GM21825 (cell line): Measurements from ENCODE around the gene CAMTA1.

Experiments
- ATAC-seq: cut with Tn5 transposase; IDR thresholded peaks from one replicate; pipeline ENCODE4 v1.9.1; 2021; ENCODE audit warnings: mild to moderate bottlenecking, moderate library complexity; ENCODE audit not compliant: unreplicated experiment

Gene CAMTA1

DNA sequence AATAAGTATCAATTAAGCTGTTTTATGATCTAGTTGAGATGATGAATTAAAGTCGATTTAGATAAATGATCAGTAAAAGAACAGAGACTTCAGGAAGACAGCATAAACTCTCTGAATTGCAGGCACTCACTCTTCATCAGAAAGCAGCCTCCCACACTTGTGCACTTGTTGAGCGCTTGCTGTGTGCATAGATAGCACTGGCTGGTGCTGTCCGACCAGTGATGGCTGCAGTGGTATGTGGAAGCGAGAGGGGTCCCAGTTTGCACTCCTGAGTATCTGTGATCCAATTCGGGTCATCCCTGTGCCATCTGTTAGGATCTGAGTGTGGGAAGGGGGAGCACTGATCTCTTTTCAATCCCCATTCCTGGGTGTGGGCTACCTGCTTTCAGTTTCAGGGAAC lies 137.8 kb downstream of the CAMTA1 start:
- no peak for ATAC-seq

- ATAC-seq, result no peak
These were observed 138.2 kb downstream of the CAMTA1 start for GRCh38 chr1:6923416-6923815.

DNA sequence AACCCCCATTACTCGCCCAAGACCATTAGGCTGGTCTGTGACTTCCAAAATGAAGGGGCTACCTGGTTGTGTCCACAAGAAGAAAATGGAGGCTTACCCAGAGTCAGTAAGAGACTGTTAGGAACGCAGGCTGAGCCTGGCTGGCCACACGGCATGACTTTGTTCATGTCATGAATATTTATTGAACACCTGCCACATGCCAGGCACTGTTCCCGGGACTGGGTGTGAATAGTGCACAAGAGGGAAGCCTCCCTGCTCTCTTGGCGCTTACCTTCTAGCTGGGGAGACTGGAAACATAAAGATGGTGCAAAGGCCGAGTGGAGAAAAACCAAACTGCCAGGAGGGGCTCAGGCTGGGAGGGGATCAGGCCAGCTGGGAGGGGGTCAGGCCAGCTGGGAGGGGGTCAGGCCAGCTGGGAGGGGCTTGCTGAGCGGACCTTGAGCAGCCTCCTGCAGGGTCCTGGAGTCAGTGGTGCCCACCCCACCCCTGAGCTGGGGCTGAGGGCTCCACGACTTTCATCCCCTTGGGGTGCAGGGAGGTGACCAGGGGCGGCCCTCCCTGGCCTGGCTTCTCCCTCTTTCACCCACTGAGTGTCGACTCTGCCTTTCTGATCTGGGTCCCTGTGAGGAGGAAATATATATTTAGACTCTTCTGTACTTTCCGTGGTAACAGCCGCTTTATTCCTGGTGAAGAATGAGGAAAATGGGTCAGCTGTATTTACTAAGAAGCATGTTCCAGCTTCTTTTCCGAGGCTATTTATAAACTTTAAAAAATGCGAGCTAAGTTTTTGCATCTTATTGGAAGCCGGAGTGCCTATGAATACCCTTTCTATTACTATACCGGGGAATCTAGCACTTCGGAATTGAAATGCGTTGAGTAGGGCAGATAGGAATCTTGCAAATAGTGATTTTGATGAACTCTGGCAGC lies 139.0 kb downstream of the CAMTA1 start:
- ATAC-seq, result no peak

DNA sequence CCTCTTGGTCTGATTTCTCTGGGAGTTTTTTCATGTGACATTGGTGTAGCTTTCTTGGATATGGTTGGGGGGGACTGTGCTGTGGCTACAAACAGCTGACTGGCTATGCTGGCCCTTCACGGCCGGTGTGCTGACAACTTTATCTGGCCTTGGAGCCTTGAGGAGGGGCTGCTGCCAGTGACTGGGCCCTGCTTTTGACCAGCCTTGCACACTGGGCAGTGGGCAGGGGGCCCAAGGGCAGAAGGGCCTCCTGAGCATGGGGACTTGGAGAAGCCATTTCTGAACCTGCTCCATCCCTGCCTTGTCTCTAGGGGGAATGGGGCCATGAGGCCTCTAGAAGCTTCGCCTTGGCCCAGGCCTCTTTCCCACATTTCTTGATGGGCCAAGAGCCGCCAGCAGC lies 139.6 kb downstream of the CAMTA1 start:
- ATAC-seq, result no peak

DNA sequence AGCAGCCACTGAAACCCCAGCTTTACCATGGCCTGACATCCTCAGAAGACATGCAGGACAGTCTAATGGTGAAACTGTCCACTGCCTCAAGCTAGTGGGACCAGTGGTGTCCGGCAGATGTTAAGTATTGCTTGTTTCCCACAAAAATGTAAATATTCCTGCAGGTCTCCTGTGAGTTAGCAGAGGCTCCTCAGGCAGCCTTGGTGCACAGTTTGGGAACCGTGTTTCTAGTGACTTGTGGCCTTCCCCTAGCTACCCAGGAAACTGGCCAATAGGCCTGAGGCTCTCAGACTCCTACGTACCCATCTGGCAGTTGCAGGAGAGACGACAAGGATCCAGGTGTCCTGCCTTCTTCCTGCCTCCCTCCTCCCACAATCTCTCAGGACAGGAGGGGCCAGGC lies 142.4 kb downstream of the CAMTA1 start:
- no peak for ATAC-seq

GRCh38 chr1:6928106-6928885 lies 143.0 kb downstream of the CAMTA1 start:
- ATAC-seq, result no peak

GRCh38 chr1:6930732-6931300 lies 145.6 kb downstream of the CAMTA1 start:
- no peak for ATAC-seq

DNA sequence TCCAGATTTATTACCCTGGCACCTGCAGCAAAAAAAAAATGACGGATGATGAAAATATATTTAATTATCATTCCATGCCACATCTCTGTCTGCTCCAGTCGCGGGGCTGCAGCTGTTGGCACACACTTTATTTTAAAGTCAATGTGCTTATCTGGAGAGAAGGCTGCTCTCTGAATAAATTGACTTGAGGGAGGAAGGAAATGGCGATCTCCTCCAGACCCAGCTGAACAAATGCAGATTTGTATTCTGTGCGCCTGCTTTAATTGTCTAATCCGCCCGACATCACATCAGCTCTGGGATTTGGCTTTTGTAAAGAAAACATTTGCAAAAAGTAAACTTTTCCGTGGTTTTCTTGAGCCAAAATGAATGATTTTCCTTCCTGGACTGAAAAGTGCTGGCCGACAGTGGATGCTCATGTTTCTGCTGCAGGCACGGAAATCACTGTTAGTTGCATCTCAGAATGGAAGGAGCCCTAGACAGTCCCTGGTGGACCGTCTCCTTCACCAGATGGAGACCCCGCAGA lies 150.2 kb downstream of the CAMTA1 start:
- ATAC-seq, result no peak

GRCh38 chr1:6935911-6936690 lies 150.8 kb downstream of the CAMTA1 start:
- ATAC-seq, result no peak

DNA sequence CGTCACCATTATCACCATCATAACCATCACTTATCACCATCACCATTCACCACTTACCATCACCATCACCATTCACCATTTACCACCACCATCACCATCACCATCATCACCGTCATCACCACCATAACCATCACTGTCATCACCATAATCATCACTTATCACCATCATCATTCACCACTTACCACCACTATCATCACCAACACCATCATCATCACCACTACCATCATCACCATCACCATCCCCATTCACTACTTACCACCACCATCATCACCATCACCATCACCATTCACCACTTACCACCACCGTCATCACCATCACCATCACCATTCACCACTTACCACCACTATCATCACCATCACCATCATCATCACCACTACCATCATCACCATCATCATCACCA lies 151.8 kb downstream of the CAMTA1 start:
- no peak for ATAC-seq

DNA sequence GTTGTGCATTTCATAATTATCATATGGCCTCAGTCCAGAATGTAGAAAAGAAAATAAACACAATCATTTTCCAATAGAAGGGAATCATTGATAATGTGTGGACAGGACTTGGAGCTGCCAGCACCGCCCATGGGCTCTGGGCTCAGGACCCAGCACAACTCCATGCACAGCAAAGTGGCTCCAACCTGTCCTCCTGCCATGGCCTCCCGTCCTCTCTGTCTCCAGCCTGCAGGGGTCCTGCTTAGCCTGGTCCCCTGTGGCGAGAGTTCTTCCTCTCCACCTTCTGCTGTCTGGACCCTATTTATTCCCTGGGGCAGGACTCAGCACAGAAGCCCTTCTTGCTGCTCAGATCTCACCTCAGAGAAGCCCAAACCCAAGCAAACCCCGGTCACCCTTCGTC lies 154.1 kb downstream of the CAMTA1 start:
- no peak for ATAC-seq

DNA sequence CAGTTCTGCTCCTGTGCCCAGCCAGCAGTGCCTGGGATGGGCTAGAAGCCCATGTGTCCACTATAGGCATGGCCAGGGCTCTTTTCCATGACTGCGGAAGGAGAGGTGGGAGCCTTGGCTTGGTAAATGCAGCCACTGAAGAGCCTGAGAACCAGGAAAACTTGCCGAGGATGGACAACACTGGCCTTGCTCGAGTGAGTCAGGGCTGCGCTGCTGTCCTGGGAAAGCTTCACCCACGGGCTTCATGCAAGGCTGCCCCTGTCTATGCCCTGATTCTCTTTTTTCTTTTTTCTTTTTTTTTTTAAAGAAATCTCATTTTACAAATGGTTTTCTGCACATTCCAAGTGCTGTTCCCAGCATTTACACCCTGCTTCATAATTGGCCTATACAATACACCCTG lies 156.5 kb downstream of the CAMTA1 start:
- no peak for ATAC-seq

DNA sequence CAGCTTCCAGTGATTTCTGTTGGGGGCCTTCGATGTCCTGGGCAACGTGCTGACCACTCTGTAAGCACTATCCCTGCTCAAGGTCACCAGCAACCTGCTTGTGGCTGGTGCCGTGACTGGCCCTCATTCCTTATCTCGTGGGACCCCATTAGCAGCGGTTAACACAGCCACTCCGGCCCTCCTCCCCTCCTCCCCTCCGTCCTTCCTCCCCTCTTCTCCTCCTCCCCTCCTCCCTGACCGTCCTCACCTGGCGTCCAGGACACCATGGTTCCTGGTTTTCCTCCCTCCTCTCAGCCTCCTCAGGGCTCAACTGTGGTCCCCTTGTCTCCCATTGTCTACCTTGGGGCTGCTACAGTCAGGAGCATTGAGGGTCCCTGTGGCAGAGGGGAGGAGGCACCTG lies 157.7 kb downstream of the CAMTA1 start:
- no peak for ATAC-seq

GRCh38 chr1:6944434-6944833 lies 159.2 kb downstream of the CAMTA1 start:
- ATAC-seq, result no peak

DNA sequence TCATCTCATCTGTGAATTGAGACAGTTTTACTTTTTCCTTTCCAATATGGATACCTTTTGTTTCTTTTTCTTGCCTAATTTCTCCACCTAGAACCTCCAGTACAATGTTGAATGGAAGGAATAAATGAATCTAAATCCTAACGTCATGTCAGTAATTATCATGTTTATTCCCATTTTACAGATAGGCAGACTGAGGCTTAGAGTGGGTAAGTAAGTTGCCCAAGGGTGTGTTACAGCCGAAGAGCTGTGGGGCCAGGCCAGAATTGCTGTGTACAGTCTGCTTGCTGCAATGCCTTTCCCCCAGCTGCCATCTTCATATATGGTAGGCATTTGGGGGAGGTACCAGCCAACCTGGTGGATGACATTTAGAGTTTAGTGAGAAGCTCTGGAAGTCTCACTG lies 162.7 kb downstream of the CAMTA1 start:
- no peak for ATAC-seq

DNA sequence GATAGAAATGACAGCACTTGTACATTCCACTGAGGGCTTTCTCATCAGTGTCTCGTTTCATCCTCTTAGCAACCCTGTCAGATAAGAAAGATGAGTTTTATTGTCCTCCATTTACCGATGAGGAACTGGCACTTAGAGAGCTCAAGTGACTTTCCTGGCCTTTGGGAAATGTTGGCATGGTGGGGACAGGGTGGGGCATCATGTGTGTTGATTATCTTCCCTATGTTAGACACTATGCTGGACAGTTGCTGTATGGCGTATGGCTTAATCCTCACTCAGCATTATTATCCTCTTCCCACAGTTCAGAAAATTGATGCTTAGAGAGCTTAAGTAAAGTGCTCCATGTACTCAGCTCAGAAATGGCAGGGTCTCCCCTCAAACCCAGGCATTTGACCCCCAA lies 163.2 kb downstream of the CAMTA1 start:
- ATAC-seq, result no peak

- no peak for ATAC-seq
These were observed 163.6 kb downstream of the CAMTA1 start for GRCh38 chr1:6948861-6949260.

DNA sequence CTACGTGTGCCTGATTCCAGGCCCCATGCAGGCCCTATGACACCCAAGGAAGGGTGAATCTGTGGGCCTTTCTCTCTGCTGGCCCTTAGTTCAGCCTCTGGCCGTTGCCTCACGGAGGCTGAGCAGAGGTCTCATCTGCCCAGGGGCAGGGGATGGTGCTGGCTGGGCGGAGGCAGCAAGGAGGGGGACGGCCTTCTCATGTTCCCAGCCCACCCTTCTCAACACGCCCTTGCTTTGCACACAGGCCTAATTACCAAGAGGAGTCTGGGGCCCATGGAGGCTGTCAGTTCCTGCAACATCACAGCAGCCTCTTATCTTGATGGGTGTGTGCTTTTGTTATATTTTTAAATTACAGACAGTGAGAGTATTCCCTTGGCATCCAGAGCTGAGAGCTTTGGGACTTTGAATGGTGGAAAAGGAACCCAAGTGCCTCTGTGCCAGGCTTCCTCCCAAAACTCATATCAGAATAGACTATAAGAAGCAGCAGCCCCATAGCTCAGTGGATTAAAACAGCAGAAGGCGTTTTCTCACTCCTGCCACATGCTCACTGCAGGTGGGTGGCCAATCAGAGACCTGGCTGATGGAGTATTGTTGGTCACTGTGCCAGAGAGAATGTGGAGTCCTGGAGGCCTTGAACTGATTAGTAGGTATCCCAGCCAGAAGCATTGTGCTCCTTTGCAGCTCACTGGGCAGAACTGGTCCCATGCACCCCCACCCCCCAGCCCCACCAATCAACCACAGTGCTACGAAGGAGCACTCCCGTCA lies 164.9 kb downstream of the CAMTA1 start:
- no peak for ATAC-seq

- no peak for ATAC-seq
These were observed 166.3 kb downstream of the CAMTA1 start for GRCh38 chr1:6951536-6951935.

DNA sequence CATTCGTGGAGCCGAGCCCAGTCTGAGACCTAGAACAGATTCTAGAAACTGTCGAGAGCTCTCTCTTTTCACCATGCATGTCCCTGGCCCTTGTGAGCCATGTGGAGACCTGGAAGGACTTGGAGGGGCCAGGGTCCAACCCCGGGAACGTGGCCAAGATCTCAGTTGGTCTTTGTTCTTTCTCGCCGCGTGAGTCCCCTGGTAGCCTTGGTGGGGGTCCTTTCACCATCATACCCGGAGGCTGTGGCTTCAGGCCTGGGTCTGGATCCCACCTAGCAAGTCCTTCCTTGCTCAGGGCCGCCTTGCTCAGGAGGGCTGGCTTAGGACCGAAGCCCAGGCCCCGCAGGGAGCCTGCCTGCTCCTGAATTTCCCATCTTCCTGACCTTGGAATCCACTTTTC lies 168.0 kb downstream of the CAMTA1 start:
- no peak for ATAC-seq
